GM23338 (cell line): ENCODE measurements around the gene EGR2. TPM values are rescaled to one million over a fixed set of nuclear protein-coding genes. Genes with fewer than 3 reads are reported as not detected.
A peak's percentile ranks its signal among the peaks of the same experiment; 100 is the strongest.

Experiments used
- ATAC-seq: fragments of 200-7000 bp; cut with Tn5 transposase; 3 replicates; pipeline ENCODE4 v1.9.1; 2020
- DNase-seq: peaks from one replicate; pipeline ENCODE4 v3.0.0-alpha.2; 2015; ENCODE audit warnings: low spot score
- H2AFZ ChIP-seq: fragments of 200-600 bp; sonication (generic); 2 replicates; pipeline ENCODE4 v1.8.0; 2016; ENCODE audit warnings: antibody characterized with exemption, mild to moderate bottlenecking, moderate library complexity
- H3F3A ChIP-seq: fragments of 200-600 bp; sonication (generic); replicated peaks from 2 replicates; pipeline ENCODE4 v1.8.0; 2017; ENCODE audit warnings: antibody characterized with exemption, mixed run types, low read depth
- H3K27ac ChIP-seq: fragments of 200-600 bp; sonication (generic); 2 replicates; pipeline ENCODE4 v1.6.1; 2016; ENCODE audit warnings: low read depth
- H3K27me3 ChIP-seq: fragments of 200-600 bp; sonication (generic); 2 replicates; pipeline ENCODE4 v1.8.0; 2016; ENCODE audit warnings: mild to moderate bottlenecking, mixed run types, moderate library complexity; ENCODE audit not compliant: insufficient read depth
- H3K36me3 ChIP-seq: fragments of 200-600 bp; sonication (generic); 2 replicates; pipeline ENCODE4 v1.8.0; 2016; ENCODE audit warnings: mild to moderate bottlenecking; ENCODE audit not compliant: insufficient read depth
- H3K4me1 ChIP-seq: fragments of 200-600 bp; sonication (generic); 2 replicates; pipeline ENCODE4 v1.8.0; 2016; ENCODE audit warnings: mild to moderate bottlenecking, moderate library complexity; ENCODE audit not compliant: insufficient read depth
- H3K4me2 ChIP-seq: fragments of 200-600 bp; sonication (generic); 2 replicates; pipeline ENCODE4 v1.7.1; 2017; ENCODE audit warnings: mixed run types
- H3K4me3 ChIP-seq: fragments of 200-600 bp; sonication (generic); 2 replicates; pipeline ENCODE4 v1.6.1; 2016; ENCODE audit warnings: mixed run types
- H3K79me2 ChIP-seq: fragments of 200-600 bp; sonication (generic); replicated peaks from 2 replicates; pipeline ENCODE4 v1.8.0; 2017; ENCODE audit warnings: mild to moderate bottlenecking; ENCODE audit not compliant: insufficient read depth
- H3K9me2 ChIP-seq: fragments of 200-600 bp; sonication (generic); 2 replicates; pipeline ENCODE4 v1.8.0; 2017; ENCODE audit not compliant: insufficient read depth
- H4K20me1 ChIP-seq: fragments of 200-600 bp; sonication (generic); replicated peaks from 2 replicates; pipeline ENCODE4 v1.8.0; 2017; ENCODE audit warnings: mild to moderate bottlenecking; ENCODE audit not compliant: insufficient read depth
- H3K27ac Mint-ChIP-seq: 2 replicates; pipeline ENCODE4 v1.8.0; 2020; ENCODE audit warnings: inconsistent platforms, mild to moderate bottlenecking, moderate library complexity, mixed read lengths
- H3K27me3 Mint-ChIP-seq: 3 replicates; pipeline ENCODE4 v1.8.0; 2022; ENCODE audit warnings: low read depth, mild to moderate bottlenecking, moderate library complexity, mixed read lengths, inconsistent platforms; ENCODE audit not compliant: insufficient read depth, poor library complexity
- H3K36me3 Mint-ChIP-seq: 3 replicates; pipeline ENCODE4 v1.8.0; 2021; ENCODE audit warnings: low read depth, mild to moderate bottlenecking, inconsistent platforms, moderate library complexity, mixed read lengths
- H3K4me1 Mint-ChIP-seq: 3 replicates; pipeline ENCODE4 v1.8.0; 2020; ENCODE audit warnings: mild to moderate bottlenecking, inconsistent platforms, mixed read lengths
- H3K4me3 Mint-ChIP-seq: 3 replicates; pipeline ENCODE4 v1.8.0; 2021; ENCODE audit warnings: moderate library complexity, mild to moderate bottlenecking, inconsistent platforms, mixed read lengths
- H3K9me3 Mint-ChIP-seq: 3 replicates; pipeline ENCODE4 v1.8.0; 2020; ENCODE audit warnings: moderate library complexity, mild to moderate bottlenecking, inconsistent platforms, mixed read lengths
- CREB1 ChIP-seq: fragments of 250-450 bp; sonication (Bioruptor Pico); IDR thresholded peaks from 2 replicates; pipeline ENCODE4 v1.5.0; 2020; ENCODE audit warnings: low read depth, mild to moderate bottlenecking, moderate library complexity
- EZH2 ChIP-seq: fragments of 200-600 bp; sonication (generic); IDR thresholded peaks from one replicate; pipeline ENCODE4 v1.8.0; 2017; ENCODE audit warnings: antibody characterized with exemption, mild to moderate bottlenecking, low read depth; ENCODE audit not compliant: unreplicated experiment
- EZH2phosphoT487 ChIP-seq: fragments of 200-600 bp; sonication (generic); IDR thresholded peaks from one replicate; pipeline ENCODE4 v1.8.1; 2018; ENCODE audit warnings: antibody characterized with exemption; ENCODE audit not compliant: unreplicated experiment
- JUNB ChIP-seq: IDR thresholded peaks from one replicate; pipeline ENCODE4 v1.6.1; 2016; ENCODE audit warnings: antibody characterized with exemption; ENCODE audit not compliant: unreplicated experiment
- NANOG ChIP-seq: IDR thresholded peaks from 2 replicates; pipeline ENCODE4 v1.6.1; 2016; ENCODE audit warnings: antibody characterized with exemption, borderline replicate concordance
- POLR2AphosphoS5 ChIP-seq: IDR thresholded peaks from 2 replicates; pipeline ENCODE4 v1.6.1; 2016; ENCODE audit warnings: antibody characterized with exemption, low read depth
- ZNF114 ChIP-seq: fragments of 250-450 bp; sonication (Bioruptor Pico); IDR thresholded peaks from 2 replicates; pipeline ENCODE4 v1.5.0; 2020; ENCODE audit warnings: mild to moderate bottlenecking, moderate library complexity
- polyA plus RNA-seq: library from polyadenylated mRNA; unstranded; fragments of >200 nt; fragmentation: Nextera tagmentation; extraction: Ambion mirVana; gene quantifications from 2 replicates; pipeline ENCODE4 v1.2.1, GENCODE V29; 2016
- total RNA-seq: library from RNA; depleted of rRNA; stranded (reverse); fragments of >200 nt; shearing (Covaris generic); gene quantifications from 2 replicates; pipeline ENCODE4 v1.2.3, GENCODE V29; 2014
- TF ChIP-seq, protein P1 (sequence below): IDR thresholded peaks from 2 replicates; pipeline ENCODE4 v1.6.1; 2016; ENCODE audit warnings: antibody characterized with exemption
- TF ChIP-seq, protein P2 (sequence below), 2 experiments: fragments of 200-600 bp in 1 of 2; sonication (generic) in 1 of 2; conservative IDR thresholded peaks; 2 replicates each; pipeline versions ENCODE4 v1.5.1 to v1.6.1; 2016 to 2017; ENCODE audit warnings: antibody characterized with exemption in 2 of 2, low read depth in 2 of 2, mild to moderate bottlenecking in 2 of 2, moderate library complexity in 1 of 2
- TF ChIP-seq, protein P3 (sequence below): fragments of 250-450 bp; sonication (Bioruptor Pico); IDR thresholded peaks from 2 replicates; pipeline ENCODE4 v1.5.0; 2020; ENCODE audit warnings: mild to moderate bottlenecking, moderate library complexity

The EGR2 gene
- total and polyA plus RNA-seq, 2 experiments from 2014 or later: 2.3 to 3.5 TPM

DNA sequence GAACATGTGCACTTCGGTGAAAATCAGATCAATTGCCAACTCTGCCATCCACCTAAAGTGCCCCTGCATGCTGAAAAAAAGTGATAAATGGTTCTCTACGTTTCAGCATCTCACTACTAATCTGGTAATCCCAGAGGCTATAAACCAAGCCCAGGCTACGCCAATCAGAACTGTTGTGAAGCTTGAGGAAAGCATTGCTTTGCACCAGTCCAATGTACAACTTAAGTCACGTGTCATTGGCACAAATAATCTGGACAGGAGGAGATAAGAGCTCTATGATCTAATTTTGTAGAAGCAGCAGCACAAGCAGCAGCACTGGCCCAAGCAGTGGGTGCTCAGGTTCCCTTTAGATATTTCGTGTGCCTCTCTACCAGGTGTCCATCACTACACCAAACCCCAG lies 4.4 kb upstream of the EGR2 start:
- Histone ChIP-seq H3K27ac (no peak overlapping the region), H3K9me2 (no peaks in the 10 kb centered on the region), H2AFZ (no peak overlapping the region), H3K36me3 (no peaks in the 10 kb centered on the region), H3K4me2 (no peak overlapping the region), H4K20me1 (no peaks in the 10 kb centered on the region), H3K4me1 (peaks cover 7% of the 10 kb centered on the region; the same call in 1 of the 2 replicates), H3F3A (peaks cover 10% of the 10 kb centered on the region), H3K27me3 (peaks cover 49% of the 10 kb centered on the region), H3K4me3 (no peak overlapping the region), H3K79me2 (no peaks in the 10 kb centered on the region)
- Mint-ChIP-seq H3K36me3 (no peaks in the 10 kb centered on the region; the same call in 2 of the 3 replicates), H3K9me3 (peaks cover 3% of the 10 kb centered on the region), H3K4me3 (no peak overlapping the region), H3K27me3 (peaks cover 44% of the 10 kb centered on the region), H3K27ac (no peak overlapping the region), H3K4me1 (peaks cover 14% of the 10 kb centered on the region)
- DNase-seq (no peak), ATAC-seq (no peak)
- TF ChIP-seq EZH2phosphoT487 (no peak), JUNB (no peak), NANOG (no peak)

DNA sequence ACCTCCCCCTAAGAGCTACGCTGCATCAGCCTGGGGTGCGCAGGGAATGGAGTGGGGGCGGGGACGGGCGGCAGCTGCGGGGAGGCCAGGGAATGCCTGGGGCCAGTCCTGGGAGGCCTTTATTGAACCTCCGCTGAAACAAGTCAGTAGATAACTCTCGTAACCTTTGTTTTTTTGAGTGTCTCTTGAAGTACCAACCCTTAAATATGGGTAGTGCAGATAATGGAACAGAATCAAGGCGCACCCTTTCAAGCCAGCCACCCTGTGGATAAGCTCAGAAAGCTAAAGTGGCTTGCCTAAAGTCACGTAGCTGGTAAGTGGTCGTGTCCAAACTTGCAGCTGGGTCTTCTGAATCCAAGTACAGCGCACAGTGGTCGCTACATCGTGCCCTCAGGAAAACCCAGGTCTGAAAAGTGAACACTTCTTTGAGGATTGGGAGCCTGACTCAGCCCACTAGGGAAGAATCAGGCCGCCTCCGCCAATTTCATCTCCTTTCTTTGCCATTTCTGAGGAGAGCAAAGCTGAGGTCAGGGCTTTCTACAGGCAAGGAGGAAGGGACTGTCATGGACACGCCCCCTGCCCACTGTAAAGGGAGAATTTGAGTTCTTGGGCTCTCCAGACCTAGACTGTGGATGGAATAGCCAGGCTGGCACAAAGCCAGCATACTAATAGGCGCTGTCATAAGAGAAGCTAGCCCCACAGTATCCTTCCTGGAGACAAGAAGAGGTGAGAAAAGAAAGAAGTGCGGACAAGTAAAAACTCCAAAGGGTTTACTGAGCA lies 3.2 kb upstream of the EGR2 start:
- ATAC-seq (no peak), DNase-seq (no peak)
- H3K9me2 ChIP-seq: no peaks in the 10 kb centered on the region
- H4K20me1 ChIP-seq: no peaks in the 10 kb centered on the region
- no peaks in the 10 kb centered on the region for H3K36me3 ChIP-seq
- peaks cover 3% of the 10 kb centered on the region for H3K9me3 Mint-ChIP-seq
- TF ChIP-seq, protein P1, sequence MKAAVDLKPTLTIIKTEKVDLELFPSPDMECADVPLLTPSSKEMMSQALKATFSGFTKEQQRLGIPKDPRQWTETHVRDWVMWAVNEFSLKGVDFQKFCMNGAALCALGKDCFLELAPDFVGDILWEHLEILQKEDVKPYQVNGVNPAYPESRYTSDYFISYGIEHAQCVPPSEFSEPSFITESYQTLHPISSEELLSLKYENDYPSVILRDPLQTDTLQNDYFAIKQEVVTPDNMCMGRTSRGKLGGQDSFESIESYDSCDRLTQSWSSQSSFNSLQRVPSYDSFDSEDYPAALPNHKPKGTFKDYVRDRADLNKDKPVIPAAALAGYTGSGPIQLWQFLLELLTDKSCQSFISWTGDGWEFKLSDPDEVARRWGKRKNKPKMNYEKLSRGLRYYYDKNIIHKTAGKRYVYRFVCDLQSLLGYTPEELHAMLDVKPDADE: no peak
- TF ChIP-seq EZH2phosphoT487: no peak
- TF ChIP-seq, protein P2, sequence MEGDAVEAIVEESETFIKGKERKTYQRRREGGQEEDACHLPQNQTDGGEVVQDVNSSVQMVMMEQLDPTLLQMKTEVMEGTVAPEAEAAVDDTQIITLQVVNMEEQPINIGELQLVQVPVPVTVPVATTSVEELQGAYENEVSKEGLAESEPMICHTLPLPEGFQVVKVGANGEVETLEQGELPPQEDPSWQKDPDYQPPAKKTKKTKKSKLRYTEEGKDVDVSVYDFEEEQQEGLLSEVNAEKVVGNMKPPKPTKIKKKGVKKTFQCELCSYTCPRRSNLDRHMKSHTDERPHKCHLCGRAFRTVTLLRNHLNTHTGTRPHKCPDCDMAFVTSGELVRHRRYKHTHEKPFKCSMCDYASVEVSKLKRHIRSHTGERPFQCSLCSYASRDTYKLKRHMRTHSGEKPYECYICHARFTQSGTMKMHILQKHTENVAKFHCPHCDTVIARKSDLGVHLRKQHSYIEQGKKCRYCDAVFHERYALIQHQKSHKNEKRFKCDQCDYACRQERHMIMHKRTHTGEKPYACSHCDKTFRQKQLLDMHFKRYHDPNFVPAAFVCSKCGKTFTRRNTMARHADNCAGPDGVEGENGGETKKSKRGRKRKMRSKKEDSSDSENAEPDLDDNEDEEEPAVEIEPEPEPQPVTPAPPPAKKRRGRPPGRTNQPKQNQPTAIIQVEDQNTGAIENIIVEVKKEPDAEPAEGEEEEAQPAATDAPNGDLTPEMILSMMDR (conservative IDR thresholded peaks at IDR 0.05; ENCODE audit: low read depth in 2 of 2): no peak
- TF ChIP-seq POLR2AphosphoS5: no peak
- TF ChIP-seq NANOG: no peak
- TF ChIP-seq, protein P3, sequence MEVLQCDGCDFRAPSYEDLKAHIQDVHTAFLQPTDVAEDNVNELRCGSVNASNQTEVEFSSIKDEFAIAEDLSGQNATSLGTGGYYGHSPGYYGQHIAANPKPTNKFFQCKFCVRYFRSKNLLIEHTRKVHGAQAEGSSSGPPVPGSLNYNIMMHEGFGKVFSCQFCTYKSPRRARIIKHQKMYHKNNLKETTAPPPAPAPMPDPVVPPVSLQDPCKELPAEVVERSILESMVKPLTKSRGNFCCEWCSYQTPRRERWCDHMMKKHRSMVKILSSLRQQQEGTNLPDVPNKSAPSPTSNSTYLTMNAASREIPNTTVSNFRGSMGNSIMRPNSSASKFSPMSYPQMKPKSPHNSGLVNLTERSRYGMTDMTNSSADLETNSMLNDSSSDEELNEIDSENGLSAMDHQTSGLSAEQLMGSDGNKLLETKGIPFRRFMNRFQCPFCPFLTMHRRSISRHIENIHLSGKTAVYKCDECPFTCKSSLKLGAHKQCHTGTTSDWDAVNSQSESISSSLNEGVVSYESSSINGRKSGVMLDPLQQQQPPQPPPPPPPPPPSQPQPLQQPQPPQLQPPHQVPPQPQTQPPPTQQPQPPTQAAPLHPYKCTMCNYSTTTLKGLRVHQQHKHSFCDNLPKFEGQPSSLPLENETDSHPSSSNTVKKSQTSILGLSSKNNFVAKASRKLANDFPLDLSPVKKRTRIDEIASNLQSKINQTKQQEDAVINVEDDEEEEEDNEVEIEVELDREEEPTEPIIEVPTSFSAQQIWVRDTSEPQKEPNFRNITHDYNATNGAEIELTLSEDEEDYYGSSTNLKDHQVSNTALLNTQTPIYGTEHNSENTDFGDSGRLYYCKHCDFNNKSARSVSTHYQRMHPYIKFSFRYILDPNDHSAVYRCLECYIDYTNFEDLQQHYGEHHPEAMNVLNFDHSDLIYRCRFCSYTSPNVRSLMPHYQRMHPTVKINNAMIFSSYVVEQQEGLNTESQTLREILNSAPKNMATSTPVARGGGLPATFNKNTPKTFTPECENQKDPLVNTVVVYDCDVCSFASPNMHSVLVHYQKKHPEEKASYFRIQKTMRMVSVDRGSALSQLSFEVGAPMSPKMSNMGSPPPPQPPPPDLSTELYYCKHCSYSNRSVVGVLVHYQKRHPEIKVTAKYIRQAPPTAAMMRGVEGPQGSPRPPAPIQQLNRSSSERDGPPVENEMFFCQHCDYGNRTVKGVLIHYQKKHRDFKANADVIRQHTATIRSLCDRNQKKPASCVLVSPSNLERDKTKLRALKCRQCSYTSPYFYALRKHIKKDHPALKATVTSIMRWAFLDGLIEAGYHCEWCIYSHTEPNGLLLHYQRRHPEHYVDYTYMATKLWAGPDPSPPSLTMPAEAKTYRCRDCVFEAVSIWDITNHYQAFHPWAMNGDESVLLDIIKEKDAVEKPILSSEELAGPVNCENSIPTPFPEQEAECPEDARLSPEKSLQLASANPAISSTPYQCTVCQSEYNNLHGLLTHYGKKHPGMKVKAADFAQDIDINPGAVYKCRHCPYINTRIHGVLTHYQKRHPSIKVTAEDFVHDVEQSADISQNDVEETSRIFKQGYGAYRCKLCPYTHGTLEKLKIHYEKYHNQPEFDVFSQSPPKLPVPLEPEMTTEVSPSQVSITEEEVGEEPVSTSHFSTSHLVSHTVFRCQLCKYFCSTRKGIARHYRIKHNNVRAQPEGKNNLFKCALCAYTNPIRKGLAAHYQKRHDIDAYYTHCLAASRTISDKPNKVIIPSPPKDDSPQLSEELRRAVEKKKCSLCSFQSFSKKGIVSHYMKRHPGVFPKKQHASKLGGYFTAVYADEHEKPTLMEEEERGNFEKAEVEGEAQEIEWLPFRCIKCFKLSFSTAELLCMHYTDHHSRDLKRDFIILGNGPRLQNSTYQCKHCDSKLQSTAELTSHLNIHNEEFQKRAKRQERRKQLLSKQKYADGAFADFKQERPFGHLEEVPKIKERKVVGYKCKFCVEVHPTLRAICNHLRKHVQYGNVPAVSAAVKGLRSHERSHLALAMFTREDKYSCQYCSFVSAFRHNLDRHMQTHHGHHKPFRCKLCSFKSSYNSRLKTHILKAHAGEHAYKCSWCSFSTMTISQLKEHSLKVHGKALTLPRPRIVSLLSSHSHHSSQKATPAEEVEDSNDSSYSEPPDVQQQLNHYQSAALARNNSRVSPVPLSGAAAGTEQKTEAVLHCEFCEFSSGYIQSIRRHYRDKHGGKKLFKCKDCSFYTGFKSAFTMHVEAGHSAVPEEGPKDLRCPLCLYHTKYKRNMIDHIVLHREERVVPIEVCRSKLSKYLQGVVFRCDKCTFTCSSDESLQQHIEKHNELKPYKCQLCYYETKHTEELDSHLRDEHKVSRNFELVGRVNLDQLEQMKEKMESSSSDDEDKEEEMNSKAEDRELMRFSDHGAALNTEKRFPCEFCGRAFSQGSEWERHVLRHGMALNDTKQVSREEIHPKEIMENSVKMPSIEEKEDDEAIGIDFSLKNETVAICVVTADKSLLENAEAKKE: no peak
- TF ChIP-seq CREB1: no peak
- no peak for TF ChIP-seq JUNB
- TF ChIP-seq EZH2: no peak
- TF ChIP-seq ZNF114 (CRISPR knock-in tag): no peak
- H2AFZ ChIP-seq: peak overlapping the region; percentile 80
- peaks cover 10% of the 10 kb centered on the region for H3F3A ChIP-seq
- H3K27ac ChIP-seq: no peak overlapping the region
- H3K79me2 ChIP-seq: no peaks in the 10 kb centered on the region
- H3K4me3 ChIP-seq: peak overlapping the region; percentile 66
- peaks cover 62% of the 10 kb centered on the region for H3K27me3 ChIP-seq
- H3K4me3 Mint-ChIP-seq: peak overlapping the region; percentile 19; the same call in 2 of the 3 replicates
- peaks cover 7% of the 10 kb centered on the region; the same call in 1 of the 2 replicates for H3K4me1 ChIP-seq
- H3K27me3 Mint-ChIP-seq: peaks cover 55% of the 10 kb centered on the region
- peaks cover 19% of the 10 kb centered on the region for H3K4me1 Mint-ChIP-seq
- peak overlapping the region; percentile 88 for H3K4me2 ChIP-seq
- no peaks in the 10 kb centered on the region; the same call in 2 of the 3 replicates for H3K36me3 Mint-ChIP-seq
- no peak overlapping the region for H3K27ac Mint-ChIP-seq
